BJ (cell line): ENCODE results near the gene CRPPA. TPM values are rescaled to one million over a fixed set of nuclear protein-coding genes. Genes with fewer than 3 reads are reported as not detected.
"Not testable (repeated sequence)": the region's sequence is repeated elsewhere in the genome, so short reads cannot be mapped to it uniquely, and the experiment has no call there.

Experiments
- CTCF ChIA-PET: fragments of 350-600 bp; formaldehyde crosslinking; extraction: SDS; loops from one replicate; lab custom pipeline; 2021; ENCODE audit warnings: antibody characterized with exemption, inconsistent platforms; lab: Yijun Ruan, JAX
- POLR2A ChIA-PET: fragments of 300-600 bp; sonication (Branson Sonifier 250); formaldehyde crosslinking; extraction: SDS; loops from one replicate; lab custom pipeline; 2021; ENCODE audit warnings: antibody characterized with exemption; lab: Charles Lee
- DNase-seq: peaks from one replicate; pipeline ENCODE4 v3.0.0-alpha.2; 2011; ENCODE audit warnings: low read depth
- H3K27me3 ChIP-seq: 2 replicates; pipeline ENCODE4 v1.6.0; 2011; ENCODE audit warnings: low read length; ENCODE audit not compliant: control insufficient read depth, insufficient read depth
- H3K36me3 ChIP-seq: 2 replicates; pipeline ENCODE4 v1.5.1; 2011; ENCODE audit warnings: low read length; ENCODE audit not compliant: control insufficient read depth, insufficient read depth
- H3K4me3 ChIP-seq: 2 replicates; pipeline ENCODE4 v1.5.1; 2011; ENCODE audit warnings: low read depth, mild to moderate bottlenecking, control low read depth, low read length
- CTCF ChIP-seq: IDR thresholded peaks from 2 replicates; pipeline ENCODE4 v1.5.1; 2011; ENCODE audit warnings: low read depth, mild to moderate bottlenecking, control low read depth, inconsistent platforms, low read length, moderate library complexity; ENCODE audit not compliant: insufficient read depth
- polyA plus RNA-seq: library from polyadenylated mRNA; depleted of rRNA; stranded (reverse); fragments of >200 nt; gene quantifications from 2 replicates; pipeline ENCODE4 v1.2.3, GENCODE V29; 2011

CRPPA gene
- polyA plus RNA-seq, 1 experiment: 0.39 TPM

GRCh38 chr7:16462431-16462889 is 41.1 kb upstream of the CRPPA start:
- Histone ChIP-seq H3K4me3 (no peak overlapping the region), H3K36me3 (no peaks in the 10 kb centered on the region), H3K27me3 (peaks cover 2% of the 10 kb centered on the region; the same call in 1 of the 2 replicates)
- ChIA-PET POLR2A (no interaction called here), CTCF (interaction anchor here (0.6 kb wide), 1 partner anchor 1861 kb away, joined by 3 read pairs; no protein-coding TSS in a partner anchor)
- DNase-seq: no peak
- no peak for TF ChIP-seq CTCF

GRCh38 chr7:16460789-16461493 is 39.6 kb upstream of the CRPPA start:
- TF ChIP-seq CTCF: no peak
- ChIA-PET POLR2A (no interaction called here), CTCF (no interaction called here)
- no peaks in the 10 kb centered on the region for H3K36me3 ChIP-seq
- no peak for DNase-seq
- peaks cover 2% of the 10 kb centered on the region; the same call in 1 of the 2 replicates for H3K27me3 ChIP-seq
- no peak overlapping the region for H3K4me3 ChIP-seq

GRCh38 chr7:16456303-16456702 is 35.0 kb upstream of the CRPPA start:
- CTCF ChIA-PET: interaction anchor here (1.6 kb wide), 1 partner anchor 108 kb away, joined by 4 read pairs; no protein-coding TSS in a partner anchor
- H3K27me3 ChIP-seq, H3K4me3 ChIP-seq, POLR2A ChIA-PET, DNase-seq, H3K36me3 ChIP-seq: not testable (repeated sequence)

GRCh38 chr7:16455591-16455990 is 34.3 kb upstream of the CRPPA start:
- ChIA-PET POLR2A (no interaction called here), CTCF (interaction anchor here (1.6 kb wide), 1 partner anchor 109 kb away, joined by 4 read pairs; no protein-coding TSS in a partner anchor)
- DNase-seq: no peak
- H3K4me3 ChIP-seq: no peak overlapping the region
- no peaks in the 10 kb centered on the region for H3K27me3 ChIP-seq
- no peak for TF ChIP-seq CTCF
- H3K36me3 ChIP-seq: no peaks in the 10 kb centered on the region

- POLR2A ChIA-PET: no interaction called here
- DNase-seq: no peak
- H3K27me3 ChIP-seq: no peaks in the 10 kb centered on the region
Measured at GRCh38 chr7:16450366-16450765, 29.0 kb upstream of the CRPPA start.

More at GRCh38 chr7:16450366-16450765, 29.0 kb upstream of the CRPPA start:
- CTCF ChIA-PET: interaction anchor here (1.8 kb wide), 1 partner anchor 18 kb away, joined by 4 read pairs; no protein-coding TSS in a partner anchor
- TF ChIP-seq CTCF: no peak
- H3K36me3 ChIP-seq: no peaks in the 10 kb centered on the region
- no peak overlapping the region for H3K4me3 ChIP-seq
